HG02763 (cell line): ENCODE data around the gene HECTD4.
"Not testable (repeated sequence)": the region's sequence is repeated elsewhere in the genome, so short reads cannot be mapped to it uniquely, and the experiment has no call there.

Source experiments
- ATAC-seq: cut with Tn5 transposase; IDR thresholded peaks from one replicate; pipeline ENCODE4 v1.9.1; 2021; ENCODE audit warnings: mild to moderate bottlenecking, moderate library complexity; ENCODE audit not compliant: unreplicated experiment

The HECTD4 gene

DNA sequence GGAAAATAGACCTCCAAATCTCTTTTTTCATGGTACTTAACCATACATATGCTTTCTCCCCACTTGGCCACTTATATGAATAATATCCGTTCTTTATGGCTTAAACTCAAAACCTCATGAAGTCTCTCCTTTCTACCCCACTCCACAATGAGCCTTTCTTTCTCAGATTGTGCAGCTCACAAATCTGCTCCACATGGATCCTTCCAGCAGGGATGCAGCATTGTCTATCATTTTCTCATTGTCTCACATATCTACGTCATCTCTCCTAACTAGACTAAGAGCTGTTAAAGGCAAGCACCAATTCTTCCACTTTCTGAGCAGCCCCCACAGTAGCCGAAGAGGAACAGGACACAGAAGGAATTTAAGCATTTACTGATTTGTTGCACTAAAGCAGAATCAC lies 106.4 kb downstream of the HECTD4 start:
- ATAC-seq, result no peak

- ATAC-seq, result no peak
These were observed 107.0 kb downstream of the HECTD4 start for GRCh38 chr12:112275207-112275606.

- no peak for ATAC-seq
These were observed 111.6 kb downstream of the HECTD4 start for GRCh38 chr12:112270673-112271072.

DNA sequence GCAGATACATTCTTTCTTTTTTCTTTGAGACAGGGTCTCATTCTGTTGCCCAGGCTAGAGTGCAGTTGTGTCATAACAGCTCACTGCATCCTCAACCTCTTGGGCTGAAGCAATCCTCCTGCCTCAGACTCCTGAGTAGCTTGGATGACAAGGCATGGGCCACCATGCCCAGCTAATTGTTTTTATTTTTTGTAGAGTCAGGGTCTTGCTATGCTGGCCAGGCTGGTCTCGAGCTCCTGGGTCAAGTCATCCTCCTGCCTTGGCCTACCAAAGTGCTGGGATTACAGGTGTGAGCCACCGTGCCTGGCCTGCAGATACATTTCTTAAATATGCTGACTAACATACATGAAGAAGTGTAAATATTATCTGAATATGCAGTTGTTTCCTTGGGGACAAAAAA lies 115.8 kb downstream of the HECTD4 start:
- ATAC-seq, result no peak

GRCh38 chr12:112261559-112261958 lies 120.7 kb downstream of the HECTD4 start:
- no peak for ATAC-seq

- ATAC-seq, result no peak
These were observed 123.3 kb downstream of the HECTD4 start for GRCh38 chr12:112258926-112259325.

DNA sequence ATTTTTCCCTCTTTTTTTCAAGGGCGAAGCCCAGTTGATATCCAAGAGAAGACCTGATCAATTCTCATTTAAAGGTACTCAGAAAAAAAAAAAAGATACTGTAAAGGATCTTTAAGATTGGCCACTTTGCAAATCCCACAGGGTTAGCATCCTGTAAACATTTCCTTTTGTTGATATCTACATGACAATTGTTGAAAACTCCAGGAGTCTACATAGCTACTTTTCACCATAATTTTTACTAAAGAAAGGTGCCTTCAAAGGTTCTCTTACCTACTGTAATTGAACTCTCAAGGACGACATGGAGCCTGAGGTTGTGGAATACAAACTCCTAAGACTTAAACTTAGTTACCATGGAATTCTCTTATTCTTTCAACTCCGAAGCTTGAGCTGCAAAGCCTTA lies 125.5 kb downstream of the HECTD4 start:
- ATAC-seq, result no peak

GRCh38 chr12:112252184-112252583 lies 130.0 kb downstream of the HECTD4 start:
- no peak for ATAC-seq

DNA sequence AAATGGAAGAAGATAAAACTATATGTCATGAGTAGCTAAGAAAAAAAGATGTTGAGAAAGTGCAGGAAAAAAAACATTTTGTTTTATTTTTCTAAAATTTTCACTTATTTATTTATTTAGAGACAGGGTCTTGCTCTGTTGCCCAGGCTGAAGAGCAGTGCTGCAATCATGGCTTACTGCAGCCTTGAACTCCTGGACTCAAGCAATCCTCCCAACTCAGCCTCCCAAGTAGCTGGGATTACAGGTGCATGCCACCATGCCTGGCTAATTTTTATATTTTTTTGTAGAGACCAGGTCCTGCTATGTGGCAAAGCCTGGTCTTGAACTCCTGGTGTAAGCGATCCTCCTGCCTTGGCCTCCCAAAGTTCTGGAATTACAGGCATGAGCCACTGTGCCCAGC lies 137.3 kb downstream of the HECTD4 start:
- ATAC-seq, result not testable (repeated sequence)

GRCh38 chr12:112243255-112244110 lies 138.7 kb downstream of the HECTD4 start:
- no peak for ATAC-seq

DNA sequence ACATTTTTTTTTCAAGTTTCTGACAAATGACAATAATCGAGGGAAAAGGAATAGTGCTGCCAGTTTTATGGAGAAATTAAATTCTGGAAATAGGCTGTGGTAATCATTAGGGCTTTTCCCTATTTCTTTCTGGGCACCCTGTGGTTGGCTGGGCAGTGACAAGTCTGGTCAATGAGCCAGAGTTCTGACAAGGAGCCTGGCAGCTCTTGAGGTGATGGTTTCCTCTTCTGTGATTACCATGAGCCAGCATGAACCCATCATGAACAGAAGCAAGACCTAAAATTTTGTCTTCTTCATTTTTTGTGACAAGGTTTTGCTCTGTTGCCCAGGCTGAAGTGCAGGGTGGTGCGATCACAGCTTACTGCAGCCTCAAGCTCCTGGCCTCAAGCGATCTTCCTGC lies 141.1 kb downstream of the HECTD4 start:
- ATAC-seq, result no peak

- ATAC-seq, result no peak
These were observed 142.3 kb downstream of the HECTD4 start for GRCh38 chr12:112239881-112240280.

- ATAC-seq, result no peak
These were observed 143.2 kb downstream of the HECTD4 start for GRCh38 chr12:112239020-112239419.

DNA sequence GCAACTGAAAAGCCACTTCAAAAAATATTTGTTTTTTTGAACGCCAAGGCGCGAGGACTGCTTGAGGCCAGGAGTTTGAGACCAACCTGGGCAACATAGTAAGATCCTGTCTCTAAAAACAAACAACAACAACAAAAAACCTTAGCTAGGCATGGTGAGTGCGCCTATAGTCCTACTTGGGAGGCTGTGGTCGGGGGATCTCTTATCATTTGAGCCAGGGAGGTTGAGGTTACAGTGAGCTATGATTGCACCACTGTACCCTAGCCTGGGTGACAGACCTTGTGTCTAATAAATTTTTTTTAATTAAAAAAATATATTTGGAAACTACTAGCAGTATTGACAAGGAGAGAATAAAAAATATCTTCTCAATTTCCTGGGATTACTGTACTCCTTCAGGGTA lies 143.8 kb downstream of the HECTD4 start:
- no peak for ATAC-seq

DNA sequence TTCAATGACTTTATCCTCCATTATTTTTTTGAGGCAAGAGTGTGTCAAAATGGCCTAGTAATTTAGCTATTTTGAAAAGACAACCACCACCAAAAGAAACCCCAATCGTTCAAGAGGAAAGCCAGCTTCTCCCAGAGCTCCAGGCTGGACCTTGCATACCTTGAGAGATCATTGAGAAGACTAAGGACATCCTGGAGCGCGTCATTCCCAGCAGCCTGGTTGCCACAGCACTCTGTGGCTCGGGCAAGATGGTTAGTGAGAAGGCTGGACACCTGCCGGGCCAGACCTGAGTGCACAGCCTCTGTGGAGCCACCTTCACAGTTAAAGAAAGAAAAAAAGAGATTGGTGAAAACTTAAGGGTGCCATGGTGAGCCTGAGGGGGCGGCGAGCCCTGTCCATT lies 145.4 kb downstream of the HECTD4 start:
- no peak for ATAC-seq

- no peak for ATAC-seq
These were observed 145.8 kb downstream of the HECTD4 start for GRCh38 chr12:112236386-112236785.

- no peak for ATAC-seq
These were observed 147.9 kb downstream of the HECTD4 start for GRCh38 chr12:112234303-112234702.

GRCh38 chr12:112233242-112233641 lies 149.0 kb downstream of the HECTD4 start:
- ATAC-seq, result no peak

GRCh38 chr12:112230136-112230535 lies 152.1 kb downstream of the HECTD4 start:
- no peak for ATAC-seq

GRCh38 chr12:112226768-112227167 lies 155.5 kb downstream of the HECTD4 start:
- no peak for ATAC-seq

DNA sequence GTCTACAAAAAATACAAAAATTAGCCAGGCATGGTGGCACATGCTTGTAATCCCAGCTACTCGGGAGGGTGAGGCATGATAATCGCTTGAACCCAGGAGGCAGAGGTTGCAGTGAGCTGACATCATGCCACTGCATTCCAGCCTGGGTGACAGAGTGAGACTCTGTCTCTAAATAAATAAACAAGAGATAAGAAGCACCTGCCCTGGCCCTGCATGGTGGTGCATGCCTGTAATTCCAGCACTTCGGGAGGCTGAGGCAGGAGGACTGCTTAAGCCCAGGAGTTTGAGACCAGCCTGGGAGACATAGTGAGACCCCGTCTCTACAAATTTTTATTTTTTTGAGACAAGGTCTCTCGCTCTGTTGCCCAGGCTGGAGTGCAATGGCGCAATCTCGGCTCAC lies 161.6 kb downstream of the HECTD4 start:
- ATAC-seq, result not testable (repeated sequence)

DNA sequence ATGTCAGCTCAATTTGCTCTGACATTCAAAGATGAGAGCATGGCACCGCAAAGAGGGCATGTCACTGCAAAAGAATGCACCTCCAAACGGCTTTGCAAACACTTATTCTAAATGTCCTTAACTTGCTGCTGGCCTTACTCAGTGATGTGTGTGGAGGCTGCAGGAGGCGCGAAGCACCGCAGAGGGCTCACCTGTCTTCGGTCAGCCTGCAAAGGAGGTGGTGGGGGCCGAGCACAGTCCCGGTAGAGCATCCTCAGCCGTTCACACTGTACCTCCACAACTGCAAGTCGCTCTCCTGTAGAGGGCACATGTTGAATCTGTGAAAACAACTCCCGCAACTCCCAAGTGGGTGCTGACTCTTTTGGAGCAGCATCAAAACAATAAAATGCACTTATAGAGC lies 163.0 kb downstream of the HECTD4 start:
- no peak for ATAC-seq

DNA sequence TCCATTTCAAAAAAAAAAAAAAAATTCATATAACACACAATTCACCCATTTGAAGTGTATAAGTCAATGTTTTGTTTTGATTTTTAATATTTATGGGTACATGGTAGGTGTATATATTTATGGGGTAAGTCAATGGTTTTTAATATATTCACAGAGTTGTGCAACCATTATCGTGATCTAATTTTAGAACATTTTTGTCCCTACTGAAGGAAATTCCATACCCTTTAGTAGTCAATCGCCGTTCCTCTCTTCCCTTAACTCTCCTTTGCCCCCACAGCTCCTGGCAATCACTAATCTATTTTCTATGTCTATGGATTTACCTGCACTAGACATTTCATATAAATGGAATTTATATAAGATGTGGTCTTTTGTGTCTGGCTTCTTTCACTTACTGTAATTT lies 164.1 kb downstream of the HECTD4 start:
- ATAC-seq, result no peak
